Neuronal stem cell (in vitro differentiated cells): Measurements from ENCODE around the gene INO80C.

Experiments
- DNase-seq: peaks from one replicate; pipeline ENCODE4 v3.0.0-alpha.2; 2013; ENCODE audit warnings: low spot score
- H2AFZ ChIP-seq: one replicate; pipeline ENCODE4 v1.6.1; 2013; ENCODE audit warnings: mild to moderate bottlenecking, low read length, inconsistent platforms
- H2AK5ac ChIP-seq: 2 replicates; pipeline ENCODE4 v1.6.1; 2013; ENCODE audit warnings: low read depth, mild to moderate bottlenecking, inconsistent platforms, low read length, moderate library complexity, mixed read lengths
- H2BK120ac ChIP-seq: 2 replicates; pipeline ENCODE4 v1.6.1; 2013; ENCODE audit warnings: low read depth, mild to moderate bottlenecking, inconsistent platforms, low read length, moderate library complexity, mixed read lengths
- H2BK12ac ChIP-seq: one replicate; pipeline ENCODE4 v1.6.1; 2013; ENCODE audit warnings: low read length, inconsistent platforms
- H2BK15ac ChIP-seq: 2 replicates; pipeline ENCODE4 v1.6.1; 2013; ENCODE audit warnings: mild to moderate bottlenecking, low read length, inconsistent platforms, mixed read lengths
- H2BK5ac ChIP-seq: one replicate; pipeline ENCODE4 v1.6.1; 2013; ENCODE audit warnings: inconsistent platforms, mild to moderate bottlenecking, low read length, moderate library complexity
- H3K14ac ChIP-seq: one replicate; pipeline ENCODE4 v1.6.1; 2013; ENCODE audit warnings: low read length, inconsistent platforms
- H3K18ac ChIP-seq: 2 replicates; pipeline ENCODE4 v1.6.1; 2013; ENCODE audit warnings: low read length, inconsistent platforms
- H3K23ac ChIP-seq: 2 replicates; pipeline ENCODE4 v1.6.1; 2013; ENCODE audit warnings: low read depth, mild to moderate bottlenecking, mixed read lengths, low read length, inconsistent platforms; ENCODE audit not compliant: poor library complexity
- H3K27ac ChIP-seq: replicated peaks from 3 replicates; pipeline ENCODE4 v1.5.1; 2013; ENCODE audit warnings: low read length, inconsistent platforms
- H3K27me3 ChIP-seq, 3 experiments: 2 replicates each; pipeline ENCODE4 v1.6.1; 2013; ENCODE audit warnings: low read length in 3 of 3, mild to moderate bottlenecking in 2 of 3, inconsistent platforms in 1 of 3, low read depth in 1 of 3, mixed read lengths in 1 of 3, moderate library complexity in 1 of 3; ENCODE audit not compliant: control insufficient read depth in 3 of 3, insufficient read depth in 3 of 3
- H3K36me3 ChIP-seq, 2 donors: replicated peaks in 1 of 2; 2 replicates each; pipeline ENCODE4 v1.6.1; 2013; ENCODE audit warnings: low read length in 2 of 2; ENCODE audit not compliant: control insufficient read depth in 2 of 2, insufficient read depth in 2 of 2
- H3K4ac ChIP-seq: 2 replicates; pipeline ENCODE4 v1.6.1; 2013; ENCODE audit warnings: inconsistent platforms, mild to moderate bottlenecking, low read length, moderate library complexity
- H3K4me1 ChIP-seq, 2 donors: 1 replicate in 1 of 2; 2 replicates in 1 of 2; pipeline ENCODE4 v1.6.1; 2013; ENCODE audit warnings: low read length in 2 of 2, low read depth in 1 of 2; ENCODE audit not compliant: control insufficient read depth in 2 of 2, insufficient read depth in 1 of 2
- H3K4me2 ChIP-seq: one replicate; pipeline ENCODE4 v1.6.1; 2013; ENCODE audit warnings: mild to moderate bottlenecking, low read length, inconsistent platforms; ENCODE audit not compliant: insufficient read depth, poor library complexity, severe bottlenecking
- H3K4me3 ChIP-seq, 2 donors: 2 replicates each; pipeline ENCODE4 v1.5.1; 2013; ENCODE audit warnings: low read length in 2 of 2, mild to moderate bottlenecking in 2 of 2, inconsistent platforms in 1 of 2, moderate library complexity in 1 of 2
- H3K79me1 ChIP-seq: one replicate; pipeline ENCODE4 v1.6.1; 2013; ENCODE audit warnings: low read depth, mild to moderate bottlenecking, inconsistent platforms, low read length, moderate library complexity
- H3K9ac ChIP-seq: one replicate; pipeline ENCODE4 v1.6.1; 2013; ENCODE audit warnings: mild to moderate bottlenecking, low read depth, low read length, inconsistent platforms; ENCODE audit not compliant: poor library complexity
- H3K9me3 ChIP-seq, 2 donors: replicated peaks in 1 of 2; 2 replicates each; pipeline versions ENCODE3 to v1.6.1; 2013; ENCODE audit warnings: low read length in 2 of 2, mild to moderate bottlenecking in 2 of 2, inconsistent platforms in 1 of 2, low read depth in 1 of 2, mixed read lengths in 1 of 2, moderate library complexity in 1 of 2; ENCODE audit not compliant: control insufficient read depth in 2 of 2, insufficient read depth in 1 of 2
- H4K8ac ChIP-seq: one replicate; pipeline ENCODE4 v1.6.1; 2013; ENCODE audit warnings: low read depth, mild to moderate bottlenecking, inconsistent platforms, low read length, moderate library complexity
- H4K91ac ChIP-seq: one replicate; pipeline ENCODE4 v1.6.1; 2013; ENCODE audit warnings: low read length, low read depth, mild to moderate bottlenecking, inconsistent platforms; ENCODE audit not compliant: poor library complexity
- WGBS, 2 donors: extraction: QIAGEN DNeasy Blood & Tissue Kit; methylation state at CpG; one replicate each; pipeline ENCODE4 v1.1.7; 2013; ENCODE audit warnings: missing lambda C conversion rate in 2 of 2, mixed read lengths in 1 of 2; ENCODE audit not compliant: insufficient read length in 2 of 2, insufficient replicate concordance in 1 of 2; ENCODE audit errors: extremely low coverage in 2 of 2; 5-methylcytosine and 5-hydroxymethylcytosine counted together

The INO80C gene

DNA sequence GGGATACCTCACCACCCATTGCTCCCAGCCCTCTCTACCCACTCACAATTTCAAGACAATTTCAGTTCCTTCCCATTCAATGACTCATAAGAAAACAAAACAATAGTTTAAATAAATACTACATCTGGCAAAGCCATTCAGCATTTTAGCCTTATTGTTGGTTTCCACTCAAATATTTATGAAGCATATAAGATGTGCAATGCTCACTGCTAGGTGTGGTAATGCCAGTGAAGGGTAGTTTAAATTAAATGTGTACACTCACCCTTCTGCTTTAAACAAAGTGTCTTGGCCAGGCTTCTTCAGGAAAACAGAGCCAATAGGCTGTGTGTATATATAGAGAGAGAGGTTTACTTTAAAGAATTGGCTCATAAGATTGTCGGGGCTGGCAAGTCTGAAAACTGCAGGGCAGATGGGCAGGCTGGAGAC, 37.0 kb downstream of the INO80C start:
- H2BK12ac ChIP-seq: no peak overlapping the region
- H3K4me1 ChIP-seq: peaks cover 2 to 3% of the 10 kb centered on the region in 2 donors
- H3K79me1 ChIP-seq: no peaks in the 10 kb centered on the region
- no peak overlapping the region for H4K91ac ChIP-seq
- H3K23ac ChIP-seq: no peak overlapping the region
- H3K27me3 ChIP-seq: no peaks in the 10 kb centered on the region
- no peak overlapping the region for H3K9ac ChIP-seq
- no peak overlapping the region for H3K4me3 ChIP-seq
- no peaks in the 10 kb centered on the region for H3K36me3 ChIP-seq
- no peak overlapping the region for H2BK5ac ChIP-seq
- no peak overlapping the region for H3K14ac ChIP-seq
- H3K27ac ChIP-seq: no peak overlapping the region
- no peak overlapping the region for H3K18ac ChIP-seq
- no peak overlapping the region for H2BK15ac ChIP-seq
- H3K9me3 ChIP-seq: no peaks in the 10 kb centered on the region
- no peak overlapping the region for H2AK5ac ChIP-seq
- H3K4me2 ChIP-seq: no peak overlapping the region
- WGBS, 2 donors: no CpG with 5 or more reads among the region's 1 CpG
- no peak overlapping the region for H2AFZ ChIP-seq
- no peak overlapping the region for H2BK120ac ChIP-seq
- H3K4ac ChIP-seq: no peak overlapping the region
- DNase-seq: no peak
- no peak overlapping the region for H4K8ac ChIP-seq

GRCh38 chr18:35459997-35460396, 37.8 kb downstream of the INO80C start:
- Histone ChIP-seq H3K4ac (no peak overlapping the region), H3K18ac (no peak overlapping the region), H2BK15ac (no peak overlapping the region), H2BK12ac (no peak overlapping the region), H3K9ac (no peak overlapping the region), H4K91ac (no peak overlapping the region), H3K36me3 (no peaks in the 10 kb centered on the region), H3K27me3 (no peaks in the 10 kb centered on the region), H2BK5ac (no peak overlapping the region), H3K4me3 (no peak overlapping the region), H2AFZ (no peak overlapping the region), H4K8ac (no peak overlapping the region), H2AK5ac (no peak overlapping the region), H3K23ac (peak overlapping the region; percentile 1), H3K4me1 (peaks cover 2 to 3% of the 10 kb centered on the region in 2 donors), H3K79me1 (no peaks in the 10 kb centered on the region), H2BK120ac (no peak overlapping the region), H3K9me3 (no peaks in the 10 kb centered on the region), H3K14ac (no peak overlapping the region), H3K27ac (no peak overlapping the region), H3K4me2 (no peak overlapping the region)
- DNase-seq: no peak
- WGBS, 2 donors: no CpG with 5 or more reads among the region's 2 CpGs

GRCh38 chr18:35458677-35459441, 38.9 kb downstream of the INO80C start:
- WGBS, 2 donors: no CpG with 5 or more reads among the region's 4 CpGs
- H3K4ac ChIP-seq: no peak overlapping the region
- no peak overlapping the region for H3K14ac ChIP-seq
- H4K8ac ChIP-seq: no peak overlapping the region
- H3K4me2 ChIP-seq: no peak overlapping the region
- no peak overlapping the region for H4K91ac ChIP-seq
- no peak for DNase-seq
- no peak overlapping the region for H2BK15ac ChIP-seq
- peak overlapping the region; percentile 8 for H3K18ac ChIP-seq
- no peak overlapping the region for H3K4me3 ChIP-seq
- no peak overlapping the region for H3K9ac ChIP-seq
- H3K23ac ChIP-seq: peak overlapping the region; percentile 32
- H3K27me3 ChIP-seq: no peaks in the 10 kb centered on the region
- no peak overlapping the region for H2BK5ac ChIP-seq
- no peaks in the 10 kb centered on the region for H3K79me1 ChIP-seq
- H3K36me3 ChIP-seq: no peaks in the 10 kb centered on the region
- no peak overlapping the region for H3K27ac ChIP-seq
- H2BK12ac ChIP-seq: no peak overlapping the region
- H3K9me3 ChIP-seq: no peaks in the 10 kb centered on the region
- H2AFZ ChIP-seq: no peak overlapping the region
- no peak overlapping the region for H2AK5ac ChIP-seq
- H2BK120ac ChIP-seq: no peak overlapping the region
- peaks cover 2 to 3% of the 10 kb centered on the region in 2 donors for H3K4me1 ChIP-seq

- Histone ChIP-seq H3K4me2 (no peak overlapping the region), H2BK12ac (no peak overlapping the region), H3K9ac (no peak overlapping the region), H3K23ac (no peak overlapping the region), H2BK15ac (no peak overlapping the region), H3K36me3 (no peaks in the 10 kb centered on the region), H3K27ac (no peak overlapping the region), H4K8ac (no peak overlapping the region), H4K91ac (no peak overlapping the region), H2AFZ (no peak overlapping the region), H2BK5ac (no peak overlapping the region), H3K4ac (no peak overlapping the region), H3K18ac (no peak overlapping the region), H3K9me3 (no peaks in the 10 kb centered on the region), H2BK120ac (no peak overlapping the region), H3K14ac (no peak overlapping the region), H3K4me1 (peaks cover 2 to 3% of the 10 kb centered on the region in 2 donors), H3K4me3 (no peak overlapping the region), H2AK5ac (no peak overlapping the region), H3K79me1 (no peaks in the 10 kb centered on the region), H3K27me3 (no peaks in the 10 kb centered on the region)
- DNase-seq: no peak
- no CpG with 5 or more reads among the region's 1 CpG for WGBS, 2 donors
These were observed 39.5 kb downstream of the INO80C start for GRCh38 chr18:35458271-35458670.
